CD14-positive monocyte (primary cell): ENCODE data around the gene VAV2. TPM values are rescaled to one million over a fixed set of nuclear protein-coding genes. Genes with fewer than 3 reads are reported as not detected.

Source experiments
- DNase-seq, 3 donors: peaks; one replicate each; pipeline ENCODE4 v3.0.0-alpha.2; 2011 to 2022
- H2AFZ ChIP-seq: 2 replicates; pipeline ENCODE4 v1.6.0; 2012; ENCODE audit warnings: mild to moderate bottlenecking, low read depth, low read length, inconsistent platforms; ENCODE audit not compliant: insufficient read depth, poor library complexity, severe bottlenecking
- H3K27ac ChIP-seq, 2 donors: 1 replicate in 1 of 2; 2 replicates in 1 of 2; pipeline ENCODE4 v1.5.1; 2012 to 2013; ENCODE audit warnings: low read length in 2 of 2, control low read depth in 1 of 2, inconsistent platforms in 1 of 2, low read depth in 1 of 2, mild to moderate bottlenecking in 1 of 2
- H3K27me3 ChIP-seq, 2 donors: one replicate each; pipeline versions ENCODE4 v1.6.0 to v1.6.1; 2011 to 2013; ENCODE audit warnings: low read length in 2 of 2; ENCODE audit not compliant: control insufficient read depth in 2 of 2, insufficient read depth in 2 of 2
- H3K36me3 ChIP-seq, 2 donors: replicated peaks in 1 of 2; 1 replicate in 1 of 2; 2 replicates in 1 of 2; pipeline versions ENCODE4 v1.5.1 to v1.6.1; 2012 to 2013; ENCODE audit warnings: low read length in 2 of 2, control low read depth in 1 of 2, inconsistent platforms in 1 of 2, mild to moderate bottlenecking in 1 of 2; ENCODE audit not compliant: insufficient read depth in 2 of 2, control insufficient read depth in 1 of 2
- H3K4me1 ChIP-seq, 2 donors: 1 replicate in 1 of 2; 2 replicates in 1 of 2; pipeline versions ENCODE4 v1.5.1 to v1.6.1; 2012 to 2013; ENCODE audit warnings: low read length in 2 of 2, control low read depth in 1 of 2, inconsistent platforms in 1 of 2, mild to moderate bottlenecking in 1 of 2, moderate library complexity in 1 of 2; ENCODE audit not compliant: insufficient read depth in 2 of 2, control insufficient read depth in 1 of 2
- H3K4me2 ChIP-seq: replicated peaks from 2 replicates; pipeline ENCODE3; 2012; ENCODE audit warnings: low read length, moderate library complexity, mild to moderate bottlenecking; ENCODE audit not compliant: poor library complexity, severe bottlenecking; ENCODE audit errors: extremely low read depth
- H3K4me3 ChIP-seq, 3 experiments: fragments of 200-600 bp in 1 of 3; sonication (generic) in 1 of 3; replicated peaks in 1 of 3; 1 replicate in 2 of 3; 2 replicates in 1 of 3; pipeline ENCODE4 v1.5.1; 2011 to 2013; ENCODE audit warnings: low read length in 3 of 3, mild to moderate bottlenecking in 3 of 3, control low read depth in 2 of 3, low read depth in 2 of 3, inconsistent platforms in 1 of 3, moderate library complexity in 1 of 3
- H3K79me2 ChIP-seq: 2 replicates; pipeline ENCODE4 v1.6.0; 2012; ENCODE audit warnings: mild to moderate bottlenecking, control low read depth, inconsistent platforms, low read length, moderate library complexity; ENCODE audit not compliant: insufficient read depth
- H3K9ac ChIP-seq: 2 replicates; pipeline ENCODE4 v1.6.0; 2017; ENCODE audit warnings: low read length, mild to moderate bottlenecking; ENCODE audit not compliant: insufficient read depth, poor library complexity, severe bottlenecking
- H3K9me3 ChIP-seq, 2 donors: replicated peaks in 1 of 2; 1 replicate in 1 of 2; 2 replicates in 1 of 2; pipeline versions ENCODE4 v1.5.1 to v1.6.1; 2012 to 2013; ENCODE audit warnings: low read length in 2 of 2, control low read depth in 1 of 2; ENCODE audit not compliant: control insufficient read depth in 1 of 2, insufficient read depth in 1 of 2
- H4K20me1 ChIP-seq: 2 replicates; pipeline ENCODE4 v1.6.0; 2012; ENCODE audit warnings: mild to moderate bottlenecking, low read length, control low read depth, moderate library complexity; ENCODE audit not compliant: insufficient read depth
- H3K27ac Mint-ChIP-seq, 7 donors: one replicate each; pipeline ENCODE4 v1.8.0; 2020; ENCODE audit warnings: mild to moderate bottlenecking in 7 of 7, mixed read lengths in 7 of 7, moderate library complexity in 6 of 7, inconsistent platforms in 2 of 7
- H3K27me3 Mint-ChIP-seq, 3 donors: one replicate each; pipeline ENCODE4 v1.8.0; 2021 to 2022; ENCODE audit warnings: low read depth in 3 of 3, mild to moderate bottlenecking in 3 of 3, mixed read lengths in 3 of 3, moderate library complexity in 3 of 3, inconsistent platforms in 1 of 3
- H3K36me3 Mint-ChIP-seq, 2 donors: one replicate each; pipeline ENCODE4 v1.8.0; 2020; ENCODE audit warnings: mixed read lengths in 2 of 2, inconsistent platforms in 1 of 2, mild to moderate bottlenecking in 1 of 2
- H3K4me1 Mint-ChIP-seq: one replicate; pipeline ENCODE4 v1.8.0; 2020; ENCODE audit warnings: mild to moderate bottlenecking, mixed read lengths
- H3K4me3 Mint-ChIP-seq, 2 donors: one replicate each; pipeline ENCODE4 v1.8.0; 2020; ENCODE audit warnings: mild to moderate bottlenecking in 2 of 2, mixed read lengths in 2 of 2, moderate library complexity in 1 of 2
- H3K9me3 Mint-ChIP-seq, 7 donors: one replicate each; pipeline ENCODE4 v1.8.0; 2020 to 2022; ENCODE audit warnings: mixed read lengths in 7 of 7, mild to moderate bottlenecking in 6 of 7, moderate library complexity in 6 of 7, inconsistent platforms in 2 of 7
- WGBS: methylation state at CpG from one replicate; pipeline ENCODE4 v1.1.5; 2013; ENCODE audit warnings: missing lambda C conversion rate; ENCODE audit not compliant: insufficient coverage; 5-methylcytosine and 5-hydroxymethylcytosine counted together
- intact Hi-C, 2 donors: fragments of 100-400 bp; cut with micrococcal nuclease; formaldehyde crosslinking; loops; one replicate each; pipeline versions ENCODE4 v1.15.0 to v1.15.1; 2023
- polyA plus RNA-seq, 3 donors: library from polyadenylated mRNA; depleted of rRNA in 1 of 3; unstranded in 2 of 3; stranded (reverse) in 1 of 3; fragments of 300-500 nt in 2 of 3; fragments of >200 nt in 1 of 3; fragmentation: Illumina TruSeq in 2 of 3; gene quantifications; 1 replicate in 2 of 3; 2 replicates in 1 of 3; pipeline ENCODE4 v1.2.3, GENCODE V29; 2012 to 2021
- TF ChIP-seq, protein P1 (sequence below): fragments of 200-600 bp; IDR thresholded peaks from one replicate; pipeline ENCODE4 v1.8.0; 2022; ENCODE audit warnings: antibody characterized with exemption, mild to moderate bottlenecking

The VAV2 gene
- polyA plus RNA-seq, 3 donors, result 2.3 to 13.6 (median 2.3) TPM

DNA sequence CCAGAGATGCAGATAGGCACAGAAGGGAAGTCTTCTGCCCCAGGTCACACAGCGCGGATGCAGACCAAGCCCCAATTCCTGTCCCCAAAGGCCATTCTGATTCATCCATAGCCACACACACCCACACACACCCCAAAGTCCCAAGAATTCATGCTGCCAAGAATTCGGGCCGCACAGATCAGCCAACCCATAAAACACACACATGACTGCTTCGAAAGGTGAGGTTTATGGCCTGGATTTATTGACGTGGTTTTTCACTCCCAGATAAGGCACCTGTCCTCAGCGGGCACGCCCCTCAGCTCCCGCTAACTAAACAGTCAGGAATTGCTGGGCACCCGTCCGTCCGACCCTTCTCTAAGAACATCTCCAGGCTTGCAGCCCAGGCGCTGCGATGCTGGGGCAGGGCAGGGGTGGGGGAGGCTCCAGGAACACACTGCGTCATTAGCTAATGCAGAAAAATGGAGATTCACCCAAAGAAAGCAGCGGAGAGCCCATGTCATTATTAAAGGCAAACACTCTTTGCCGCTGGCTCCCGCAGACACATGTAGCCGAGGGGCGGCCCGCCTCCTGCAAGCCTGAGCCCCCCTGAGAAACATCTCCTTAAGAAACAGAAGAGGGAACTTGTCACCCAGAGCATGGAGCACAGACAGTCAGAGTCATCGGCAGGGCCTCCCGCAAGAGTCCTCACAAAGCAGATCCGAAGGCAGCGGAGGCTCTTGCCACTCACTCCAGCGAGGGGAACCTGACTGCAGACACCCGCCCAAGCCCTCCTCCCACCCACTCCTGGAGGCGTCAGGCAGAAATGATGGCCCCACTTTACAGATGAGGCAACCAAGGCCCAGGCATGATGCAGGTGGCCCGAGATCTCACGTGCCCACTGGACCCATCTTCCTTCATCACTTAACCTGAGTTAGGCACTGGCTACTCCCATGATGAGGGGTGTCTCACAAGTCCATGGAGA lies 19.9 kb downstream of the VAV2 start:
- H3K4me2 ChIP-seq, result no peak overlapping the region
- H2AFZ ChIP-seq, result no peak overlapping the region
- intact Hi-C loops, result no loop called here
- peaks cover 100% of the 10 kb centered on the region for H4K20me1 ChIP-seq
- H3K36me3 ChIP-seq, result no peaks in the 10 kb centered on the region
- DNase-seq, result no peak
- peaks cover 30% of the 10 kb centered on the region for H3K79me2 ChIP-seq
- H3K4me1 Mint-ChIP-seq, result peaks cover 14% of the 10 kb centered on the region
- no peaks in the 10 kb centered on the region for H3K9me3 ChIP-seq
- TF ChIP-seq, protein P1, sequence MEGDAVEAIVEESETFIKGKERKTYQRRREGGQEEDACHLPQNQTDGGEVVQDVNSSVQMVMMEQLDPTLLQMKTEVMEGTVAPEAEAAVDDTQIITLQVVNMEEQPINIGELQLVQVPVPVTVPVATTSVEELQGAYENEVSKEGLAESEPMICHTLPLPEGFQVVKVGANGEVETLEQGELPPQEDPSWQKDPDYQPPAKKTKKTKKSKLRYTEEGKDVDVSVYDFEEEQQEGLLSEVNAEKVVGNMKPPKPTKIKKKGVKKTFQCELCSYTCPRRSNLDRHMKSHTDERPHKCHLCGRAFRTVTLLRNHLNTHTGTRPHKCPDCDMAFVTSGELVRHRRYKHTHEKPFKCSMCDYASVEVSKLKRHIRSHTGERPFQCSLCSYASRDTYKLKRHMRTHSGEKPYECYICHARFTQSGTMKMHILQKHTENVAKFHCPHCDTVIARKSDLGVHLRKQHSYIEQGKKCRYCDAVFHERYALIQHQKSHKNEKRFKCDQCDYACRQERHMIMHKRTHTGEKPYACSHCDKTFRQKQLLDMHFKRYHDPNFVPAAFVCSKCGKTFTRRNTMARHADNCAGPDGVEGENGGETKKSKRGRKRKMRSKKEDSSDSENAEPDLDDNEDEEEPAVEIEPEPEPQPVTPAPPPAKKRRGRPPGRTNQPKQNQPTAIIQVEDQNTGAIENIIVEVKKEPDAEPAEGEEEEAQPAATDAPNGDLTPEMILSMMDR, result no peak
- no peaks in the 10 kb centered on the region for H3K27me3 ChIP-seq
- no peak overlapping the region for H3K27ac ChIP-seq
- H3K27ac Mint-ChIP-seq, result no peak overlapping the region
- H3K4me3 Mint-ChIP-seq, result peak overlapping the region in 1 of 2 donors; percentile 4
- no peak overlapping the region for H3K4me3 ChIP-seq
- H3K36me3 Mint-ChIP-seq, result peaks cover 0 to 4% of the 10 kb centered on the region in 2 donors
- WGBS, result 97% methylated on average over 23 of the region's 30 CpGs
- no peak overlapping the region for H3K9ac ChIP-seq
- H3K27me3 Mint-ChIP-seq, result peaks cover 0 to 2% (median 0%) of the 10 kb centered on the region in 3 donors
- no peaks in the 10 kb centered on the region for H3K9me3 Mint-ChIP-seq
- no peaks in the 10 kb centered on the region for H3K4me1 ChIP-seq

DNA sequence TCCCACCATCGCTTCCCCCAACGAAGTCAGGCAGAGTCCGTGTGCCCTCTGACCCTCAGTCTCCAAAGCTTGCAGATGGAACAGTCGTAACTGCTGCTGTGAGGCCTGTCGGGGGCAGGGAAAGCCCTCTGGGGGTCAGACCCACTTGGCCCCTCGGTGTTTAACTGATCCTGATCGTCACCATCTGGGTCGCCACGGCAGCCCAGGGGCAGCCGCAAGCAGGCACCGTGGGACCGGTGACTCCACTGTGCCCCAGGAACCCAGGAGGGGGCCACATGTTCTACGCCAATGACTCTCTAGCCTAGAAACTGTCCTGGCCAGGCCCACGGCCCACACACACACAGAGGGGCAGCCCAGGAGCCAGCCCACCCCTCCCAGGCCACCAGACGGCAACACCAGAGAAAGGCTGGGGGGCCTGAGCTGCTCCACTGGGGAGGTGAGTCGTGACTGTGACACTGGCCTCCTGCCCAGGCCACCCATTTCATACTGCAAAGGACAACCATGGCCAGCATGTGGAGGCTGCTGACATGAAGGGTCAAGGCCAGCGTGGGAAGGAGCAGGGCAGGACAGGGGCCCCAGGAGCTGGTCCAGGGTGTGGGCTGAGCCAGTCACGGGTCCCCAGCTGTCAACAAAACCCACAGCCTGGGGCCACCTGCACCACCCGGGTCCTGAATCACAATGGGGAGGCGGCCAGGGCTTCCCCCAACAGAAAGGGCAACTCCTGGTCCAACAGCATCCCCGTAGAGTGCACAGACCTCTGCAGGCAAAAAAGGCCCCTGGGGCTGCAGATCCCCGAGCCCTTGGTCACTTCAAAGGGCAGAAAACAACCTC lies 20.8 kb downstream of the VAV2 start:
- Histone ChIP-seq H3K79me2 (peaks cover 30% of the 10 kb centered on the region), H4K20me1 (peaks cover 100% of the 10 kb centered on the region)

More for the DNA sequence above, 20.8 kb downstream of the VAV2 start:
- Histone ChIP-seq H3K4me2 (no peak overlapping the region), H3K27me3 (no peaks in the 10 kb centered on the region), H3K4me1 (no peaks in the 10 kb centered on the region), H3K9ac (no peak overlapping the region), H3K4me3 (no peak overlapping the region), H3K36me3 (no peaks in the 10 kb centered on the region), H3K9me3 (no peaks in the 10 kb centered on the region), H3K27ac (no peak overlapping the region), H2AFZ (no peak overlapping the region)
- H3K9me3 Mint-ChIP-seq, result peaks cover 0 to 1% (median 0%) of the 10 kb centered on the region in 7 donors
- H3K36me3 Mint-ChIP-seq, result peaks cover 0 to 2% of the 10 kb centered on the region in 2 donors
- intact Hi-C loops, result no loop called here
- TF ChIP-seq, protein P1, result no peak
- H3K27me3 Mint-ChIP-seq, result peaks cover 0 to 2% (median 0%) of the 10 kb centered on the region in 3 donors
- H3K4me3 Mint-ChIP-seq, result no peak overlapping the region
- no peak for DNase-seq
- 94% methylated on average over 20 of the region's 22 CpGs for WGBS
- H3K4me1 Mint-ChIP-seq, result peaks cover 14% of the 10 kb centered on the region
- H3K27ac Mint-ChIP-seq, result no peak overlapping the region
